HepG2 (cell line): ENCODE measurements around the gene TRANK1.

Experiments
- ASH2L ChIP-seq: fragments of 300-600, 200-600 bp; sonication (generic); IDR thresholded peaks from 2 replicates; pipeline ENCODE4 v1.7.0; 2017; ENCODE audit warnings: low read depth, mild to moderate bottlenecking, moderate library complexity, mixed read lengths, low read length; ENCODE audit not compliant: insufficient read length
- ISL2 ChIP-seq: sonication (generic); formaldehyde crosslinking; IDR thresholded peaks from 2 replicates; pipeline ENCODE4 v1.5.0; 2020; ENCODE audit warnings: missing genetic modification reagents
- ONECUT2 ChIP-seq: sonication (generic); formaldehyde crosslinking; IDR thresholded peaks from 2 replicates; pipeline ENCODE4 v1.4.0; 2020; ENCODE audit warnings: missing genetic modification reagents
- ZFP36 ChIP-seq: fragments of 150-350 bp; IDR thresholded peaks from 2 replicates; pipeline ENCODE4 v1.6.1; 2018; ENCODE audit warnings: borderline replicate concordance, low read length, low read depth; ENCODE audit not compliant: partially characterized antibody
- ZKSCAN1 ChIP-seq: fragments of 150-350 bp; IDR thresholded peaks from 2 replicates; pipeline ENCODE4 v1.6.1; 2014; ENCODE audit warnings: low read length
- ZNF546 ChIP-seq: sonication (generic); formaldehyde crosslinking; conservative IDR thresholded peaks from 2 replicates; pipeline ENCODE4 v1.8.1; 2023; ENCODE audit warnings: mild to moderate bottlenecking, missing genetic modification reagents
- TF ChIP-seq, protein P1 (sequence below): IDR thresholded peaks from 2 replicates; pipeline ENCODE4 v1.6.1; 2016
- TF ChIP-seq, protein P2 (sequence below): sonication (generic); formaldehyde crosslinking; IDR thresholded peaks from 2 replicates; pipeline ENCODE4 v1.4.0; 2020; ENCODE audit warnings: missing genetic modification reagents, low read depth, mild to moderate bottlenecking, borderline replicate concordance
- TF ChIP-seq, protein P3 (sequence below): sonication (generic); formaldehyde crosslinking; IDR thresholded peaks from 2 replicates; pipeline ENCODE4 v1.5.0; 2020; ENCODE audit warnings: mild to moderate bottlenecking, missing genetic modification reagents, moderate library complexity
- TF ChIP-seq, protein P4 (sequence below): sonication (generic); formaldehyde crosslinking; IDR thresholded peaks from 2 replicates; pipeline ENCODE4 v1.5.0; 2020; ENCODE audit warnings: missing genetic modification reagents, mild to moderate bottlenecking, borderline replicate concordance

DNA sequence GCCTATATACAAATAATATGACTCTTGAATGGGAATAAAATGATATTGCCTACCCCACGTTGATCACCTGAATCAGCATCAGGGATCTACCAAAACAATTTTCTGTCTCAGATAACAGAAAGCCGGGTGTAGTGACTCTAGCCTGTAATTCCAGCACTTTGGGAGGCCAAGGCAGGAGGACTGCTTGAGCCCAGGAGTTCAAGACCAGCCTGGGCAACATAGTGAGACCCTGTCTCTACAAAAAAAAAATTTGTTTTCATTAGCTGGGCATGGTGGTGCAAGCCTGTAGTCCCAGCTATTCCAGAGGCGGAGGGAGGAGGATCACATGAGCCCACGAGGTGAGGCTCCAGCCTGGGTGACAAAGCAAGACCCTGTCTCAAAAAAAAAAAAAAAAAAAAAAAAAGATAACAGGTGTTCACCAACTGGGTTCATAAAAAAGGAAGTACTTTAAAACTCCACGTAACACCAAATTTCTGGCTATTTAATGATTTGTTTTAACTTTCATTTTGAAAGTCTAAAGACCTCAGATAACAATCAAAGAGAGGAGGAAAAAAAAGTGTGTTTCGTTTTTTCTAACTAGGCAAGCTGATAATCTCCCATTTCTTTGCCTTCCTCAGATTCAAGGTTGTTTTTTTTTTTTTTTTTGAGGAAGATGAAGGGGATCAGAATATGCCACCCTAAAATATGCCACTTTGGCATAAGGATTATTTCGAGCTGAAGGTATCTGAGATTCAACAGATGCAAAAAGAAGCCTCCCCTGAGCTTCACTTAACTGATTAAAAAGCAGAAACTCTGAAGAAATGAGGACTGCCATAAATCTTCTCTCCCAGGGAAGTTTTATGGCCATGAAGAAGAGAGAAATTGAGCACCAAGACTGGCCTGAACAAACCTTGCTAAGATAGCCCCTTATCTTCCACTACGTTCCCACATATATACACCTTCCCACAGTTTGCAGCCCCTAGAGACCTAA, 44.1 kb downstream of the TRANK1 start:
- TF ChIP-seq ZFP36: no peak
- TF ChIP-seq, protein P1, sequence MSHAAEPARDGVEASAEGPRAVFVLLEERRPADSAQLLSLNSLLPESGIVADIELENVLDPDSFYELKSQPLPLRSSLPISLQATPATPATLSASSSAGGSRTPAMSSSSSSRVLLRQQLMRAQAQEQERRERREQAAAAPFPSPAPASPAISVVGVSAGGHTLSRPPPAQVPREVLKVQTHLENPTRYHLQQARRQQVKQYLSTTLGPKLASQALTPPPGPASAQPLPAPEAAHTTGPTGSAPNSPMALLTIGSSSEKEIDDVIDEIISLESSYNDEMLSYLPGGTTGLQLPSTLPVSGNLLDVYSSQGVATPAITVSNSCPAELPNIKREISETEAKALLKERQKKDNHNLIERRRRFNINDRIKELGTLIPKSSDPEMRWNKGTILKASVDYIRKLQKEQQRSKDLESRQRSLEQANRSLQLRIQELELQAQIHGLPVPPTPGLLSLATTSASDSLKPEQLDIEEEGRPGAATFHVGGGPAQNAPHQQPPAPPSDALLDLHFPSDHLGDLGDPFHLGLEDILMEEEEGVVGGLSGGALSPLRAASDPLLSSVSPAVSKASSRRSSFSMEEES (CRISPR knock-in tag): no peak
- no peak for TF ChIP-seq ISL2 (CRISPR knock-in tag)
- TF ChIP-seq ZKSCAN1: no peak
- TF ChIP-seq, protein P2, sequence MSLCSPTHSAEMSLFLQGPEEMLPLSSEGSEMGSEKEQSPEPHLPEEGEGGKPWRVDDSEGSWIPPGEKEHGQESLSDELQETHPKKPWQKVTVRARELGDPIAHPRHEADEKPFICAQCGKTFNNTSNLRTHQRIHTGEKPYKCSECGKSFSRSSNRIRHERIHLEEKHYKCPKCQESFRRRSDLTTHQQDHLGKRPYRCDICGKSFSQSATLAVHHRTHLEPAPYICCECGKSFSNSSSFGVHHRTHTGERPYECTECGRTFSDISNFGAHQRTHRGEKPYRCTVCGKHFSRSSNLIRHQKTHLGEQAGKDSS (CRISPR knock-in tag): no peak
- TF ChIP-seq, protein P3, sequence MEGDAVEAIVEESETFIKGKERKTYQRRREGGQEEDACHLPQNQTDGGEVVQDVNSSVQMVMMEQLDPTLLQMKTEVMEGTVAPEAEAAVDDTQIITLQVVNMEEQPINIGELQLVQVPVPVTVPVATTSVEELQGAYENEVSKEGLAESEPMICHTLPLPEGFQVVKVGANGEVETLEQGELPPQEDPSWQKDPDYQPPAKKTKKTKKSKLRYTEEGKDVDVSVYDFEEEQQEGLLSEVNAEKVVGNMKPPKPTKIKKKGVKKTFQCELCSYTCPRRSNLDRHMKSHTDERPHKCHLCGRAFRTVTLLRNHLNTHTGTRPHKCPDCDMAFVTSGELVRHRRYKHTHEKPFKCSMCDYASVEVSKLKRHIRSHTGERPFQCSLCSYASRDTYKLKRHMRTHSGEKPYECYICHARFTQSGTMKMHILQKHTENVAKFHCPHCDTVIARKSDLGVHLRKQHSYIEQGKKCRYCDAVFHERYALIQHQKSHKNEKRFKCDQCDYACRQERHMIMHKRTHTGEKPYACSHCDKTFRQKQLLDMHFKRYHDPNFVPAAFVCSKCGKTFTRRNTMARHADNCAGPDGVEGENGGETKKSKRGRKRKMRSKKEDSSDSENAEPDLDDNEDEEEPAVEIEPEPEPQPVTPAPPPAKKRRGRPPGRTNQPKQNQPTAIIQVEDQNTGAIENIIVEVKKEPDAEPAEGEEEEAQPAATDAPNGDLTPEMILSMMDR (CRISPR knock-in tag): no peak
- TF ChIP-seq ASH2L: no peak
- no peak for TF ChIP-seq ONECUT2 (CRISPR knock-in tag)
- TF ChIP-seq, protein P4, sequence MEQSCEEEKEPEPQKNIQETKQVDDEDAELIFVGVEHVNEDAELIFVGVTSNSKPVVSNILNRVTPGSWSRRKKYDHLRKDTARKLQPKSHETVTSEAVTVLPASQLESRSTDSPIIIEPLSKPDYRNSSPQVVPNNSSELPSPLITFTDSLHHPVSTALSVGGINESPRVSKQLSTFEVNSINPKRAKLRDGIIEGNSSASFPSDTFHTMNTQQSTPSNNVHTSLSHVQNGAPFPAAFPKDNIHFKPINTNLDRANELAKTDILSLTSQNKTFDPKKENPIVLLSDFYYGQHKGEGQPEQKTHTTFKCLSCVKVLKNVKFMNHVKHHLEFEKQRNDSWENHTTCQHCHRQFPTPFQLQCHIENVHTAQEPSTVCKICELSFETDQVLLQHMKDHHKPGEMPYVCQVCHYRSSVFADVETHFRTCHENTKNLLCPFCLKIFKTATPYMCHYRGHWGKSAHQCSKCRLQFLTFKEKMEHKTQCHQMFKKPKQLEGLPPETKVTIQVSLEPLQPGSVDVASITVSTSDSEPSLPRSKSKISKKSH (CRISPR knock-in tag): no peak
- no peak for TF ChIP-seq ZNF546 (CRISPR knock-in tag)
